22Rv1 (cell line): ENCODE results near the gene APEH.

Experiments
- CTCF ChIP-seq: fragments of 450-650 bp; IDR thresholded peaks from 2 replicates; pipeline ENCODE4 v1.5.1; 2017; ENCODE audit warnings: mild to moderate bottlenecking
- ZFX ChIP-seq: fragments of 450-650 bp; IDR thresholded peaks from 2 replicates; pipeline ENCODE4 v1.6.1; 2017; ENCODE audit warnings: antibody characterized with exemption, borderline replicate concordance

DNA sequence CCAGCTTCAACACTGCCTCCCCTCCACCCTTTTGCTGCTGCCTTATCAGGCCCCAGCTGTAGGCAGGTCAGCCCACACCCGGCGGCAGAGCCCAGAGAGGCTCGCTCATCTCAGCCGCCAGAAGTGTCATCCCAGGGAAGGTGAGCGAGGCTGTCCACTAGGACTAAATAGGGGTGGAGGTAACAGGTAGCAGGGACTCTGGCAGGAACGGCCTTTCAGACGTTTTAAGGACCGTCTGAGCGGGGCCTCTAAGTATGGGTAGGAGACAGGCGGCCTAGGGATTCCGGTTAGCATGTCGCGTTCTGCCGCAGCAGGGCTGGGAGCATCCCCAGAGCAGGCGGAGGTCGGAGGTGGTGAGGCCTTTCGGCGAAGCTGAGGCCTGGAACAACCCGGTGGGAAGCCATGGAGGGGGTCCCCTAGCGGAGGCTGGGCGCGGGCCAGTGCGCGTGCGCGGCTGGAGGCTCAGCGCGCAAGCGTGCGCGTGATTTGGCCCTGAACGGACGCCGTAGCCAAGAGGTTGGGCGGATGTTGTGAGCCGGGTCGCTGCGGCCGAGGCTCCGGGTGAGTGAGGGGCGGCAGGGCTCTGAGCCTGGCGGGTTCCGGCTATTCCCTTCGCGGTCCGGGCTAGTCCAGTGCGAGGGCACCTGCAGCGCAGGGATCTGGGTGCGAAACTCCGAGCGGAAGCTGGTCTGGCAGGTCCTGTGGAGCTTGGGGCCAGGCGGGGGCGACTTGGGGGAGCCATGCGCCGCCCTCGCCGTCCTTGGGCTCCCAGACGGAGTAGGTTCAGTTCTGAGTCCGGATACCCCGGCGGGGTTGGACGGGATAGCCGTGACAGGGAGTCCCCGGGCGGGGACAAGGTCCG, 15.1 kb downstream of the APEH start, which contains the start of the genes MST1 and RNF123:
- TF ChIP-seq CTCF (no peak), ZFX (no peak)
